Vagina (tissue), 2 donors: ENCODE results near the gene ABHD12.

Experiments used
- CTCF ChIP-seq, 3 experiments: fragments of 450-650 bp in 2 of 3; fragments of 200-600 bp in 1 of 3; sonication (generic) in 1 of 3; IDR thresholded peaks; one replicate each; pipeline ENCODE4 v1.5.1; 2017 to 2019; ENCODE audit warnings: antibody characterized with exemption in 3 of 3, mild to moderate bottlenecking in 2 of 3, moderate library complexity in 2 of 3
- POLR2AphosphoS5 ChIP-seq, 2 donors: sonication (generic); formaldehyde crosslinking; IDR thresholded peaks; one replicate each; pipeline ENCODE4 v1.9.0; 2017; ENCODE audit warnings: antibody characterized with exemption in 2 of 2, mild to moderate bottlenecking in 2 of 2, low read depth in 1 of 2; ENCODE audit not compliant: insufficient read depth in 1 of 2

GRCh38 chr20:25302596-25302995 is 88.0 kb downstream of the ABHD12 start:
- TF ChIP-seq POLR2AphosphoS5 (IDR thresholded peaks at IDR 0.05; ENCODE audit: insufficient read depth in 1 of 2, low read depth in 1 of 2) (no peak), CTCF (IDR thresholded peaks at IDR 0.05) (no peak)
